ENCODE results near the gene PPP3R2. TPM values are rescaled to one million over a fixed set of nuclear protein-coding genes. Genes with fewer than 3 reads are reported as not detected.

Gene PPP3R2
- total RNA-seq, 1 experiment from 2014 or later = not detected

GRCh38 chr9:101569741-101570501 lies 24.8 kb downstream of the PPP3R2 start:
- ChIA-PET POLR2A (no interaction called here), CTCF (no interaction called here)
- Mint-ChIP-seq H3K4me1 (peaks cover 36% of the 10 kb centered on the region), H3K27me3 (ENCODE audit: low read depth) (no peaks in the 10 kb centered on the region), H3K36me3 (peaks cover 20% of the 10 kb centered on the region), H3K27ac (no peak overlapping the region), H3K4me3 (no peak overlapping the region), H3K9me3 (no peaks in the 10 kb centered on the region)
- no peak for TF ChIP-seq MAX (CRISPR knock-in tag; IDR thresholded peaks at IDR 0.05)
- TF ChIP-seq CREB1 (CRISPR knock-in tag; IDR thresholded peaks at IDR 0.05) = no peak
- TF ChIP-seq NFE2L1 (CRISPR knock-in tag; IDR thresholded peaks at IDR 0.05) = no peak
- no peak for TF ChIP-seq TCF7 (CRISPR knock-in tag; IDR thresholded peaks at IDR 0.05; ENCODE audit: low read depth)
- TF ChIP-seq ETV6 (CRISPR knock-in tag; IDR thresholded peaks at IDR 0.05) = no peak
- no peak for TF ChIP-seq E2F5 (CRISPR knock-in tag; IDR thresholded peaks at IDR 0.05)
- TF ChIP-seq ATF2 (CRISPR knock-in tag; IDR thresholded peaks at IDR 0.05; ENCODE audit: borderline replicate concordance, low read depth) = no peak
- ATAC-seq (no peak), DNase-seq (ENCODE audit: low spot score) (no peak)

GRCh38 chr9:101567725-101568350 lies 26.9 kb downstream of the PPP3R2 start:
- no peak for DNase-seq (ENCODE audit: low spot score)
- ChIA-PET CTCF (interaction anchor here (0.8 to 2.5 kb wide), 10 partner anchors 18 to 191 kb away, joined by 3 to 15 read pairs (median 4); a partner anchor contains a TSS), POLR2A (no interaction called here)
- H3K4me3 Mint-ChIP-seq = no peak overlapping the region
- no peaks in the 10 kb centered on the region for H3K9me3 Mint-ChIP-seq
- ATAC-seq = no peak
- peaks cover 29% of the 10 kb centered on the region for H3K4me1 Mint-ChIP-seq
- no peak overlapping the region for H3K27ac Mint-ChIP-seq
- H3K27me3 Mint-ChIP-seq (ENCODE audit: low read depth) = no peaks in the 10 kb centered on the region
- H3K36me3 Mint-ChIP-seq = peaks cover 36% of the 10 kb centered on the region
- TF ChIP-seq TP53 (CRISPR knock-in tag; IDR thresholded peaks at IDR 0.05) (no peak), RELA (CRISPR knock-in tag; IDR thresholded peaks at IDR 0.05; ENCODE audit: borderline replicate concordance) (no peak), FOXP4 (CRISPR knock-in tag; IDR thresholded peaks at IDR 0.05) (no peak), E2F4 (CRISPR knock-in tag; IDR thresholded peaks at IDR 0.05; ENCODE audit: borderline replicate concordance, low read depth) (no peak), FOXJ3 (CRISPR knock-in tag; IDR thresholded peaks at IDR 0.05; ENCODE audit: borderline replicate concordance) (no peak), ZNF281 (CRISPR knock-in tag; IDR thresholded peaks at IDR 0.05) (no peak), ZNF121 (CRISPR knock-in tag; IDR thresholded peaks at IDR 0.05) (no peak), AR (CRISPR knock-in tag; IDR thresholded peaks at IDR 0.05) (no peak), ZNF671 (CRISPR knock-in tag; IDR thresholded peaks at IDR 0.05) (no peak), USF2 (CRISPR knock-in tag; IDR thresholded peaks at IDR 0.05) (no peak), ZMAT4 (CRISPR knock-in tag; IDR thresholded peaks at IDR 0.05) (no peak), CBFB (CRISPR knock-in tag; IDR thresholded peaks at IDR 0.05; ENCODE audit: low read depth) (no peak), SMAD4 (CRISPR knock-in tag; IDR thresholded peaks at IDR 0.05) (no peak)
